Measurements from ENCODE around the gene ZNF655.
A peak's percentile ranks its signal among the peaks of the same experiment; 100 is the strongest.

ZNF655 gene

DNA sequence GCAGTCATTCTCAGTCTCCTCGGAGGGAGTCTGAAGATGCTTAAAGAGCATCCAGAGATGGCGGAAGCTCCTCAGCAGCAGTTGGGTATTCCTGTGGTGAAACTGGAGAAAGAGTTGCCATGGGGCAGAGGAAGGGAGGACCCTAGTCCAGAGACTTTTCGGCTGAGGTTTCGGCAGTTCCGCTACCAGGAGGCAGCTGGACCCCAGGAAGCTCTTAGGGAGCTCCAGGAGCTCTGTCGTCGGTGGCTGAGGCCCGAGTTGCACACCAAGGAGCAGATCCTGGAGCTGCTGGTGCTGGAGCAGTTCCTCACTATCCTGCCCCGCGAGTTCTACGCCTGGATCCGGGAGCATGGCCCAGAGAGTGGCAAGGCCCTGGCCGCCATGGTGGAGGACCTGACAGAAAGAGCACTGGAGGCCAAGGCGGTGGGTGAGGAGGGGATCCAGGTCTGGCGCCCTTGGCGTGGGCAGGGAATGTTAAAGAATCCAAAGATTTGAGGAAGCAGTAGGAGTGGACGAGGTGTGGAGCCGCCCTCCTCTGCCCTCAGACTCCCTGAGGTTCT, 61.2 kb downstream of the ZNF655 start:
- Histone ChIP-seq H3K4me3 (no peak overlapping the region), H3K4me2 (no peak overlapping the region), H3K27ac (no peak overlapping the region), H3K9ac (no peak overlapping the region), H3K9me3 (no peaks in the 10 kb centered on the region), H3K4me1 (peaks cover 19% of the 10 kb centered on the region), H3K36me3 (peaks cover 64% of the 10 kb centered on the region), H4K20me1 (0 out of 2 replicates have a peak, but pooled peaks cover 30% of the 10 kb centered on the region), H3K27me3 (no peaks in the 10 kb centered on the region)
- no peak for TF ChIP-seq Cebpa-rat (IDR thresholded peaks at IDR 0.05)

DNA sequence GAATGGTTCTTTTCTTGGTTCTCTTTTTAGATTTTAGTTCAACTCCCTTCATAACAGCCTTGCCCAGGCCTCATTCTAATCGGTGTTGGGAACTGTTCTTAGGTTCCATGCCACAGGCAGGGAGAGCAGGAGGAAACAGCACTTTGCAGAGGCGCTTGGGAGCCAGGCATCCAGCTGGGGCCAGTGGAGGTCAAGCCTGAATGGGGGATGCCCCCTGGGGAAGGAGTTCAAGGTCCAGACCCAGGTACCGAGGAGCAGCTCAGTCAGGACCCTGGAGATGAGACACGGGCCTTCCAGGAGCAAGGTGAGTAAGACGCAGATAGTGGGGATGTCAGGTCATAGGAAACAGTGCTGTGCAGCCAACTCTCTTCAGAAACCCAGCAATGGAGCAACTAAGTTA, 62.8 kb downstream of the ZNF655 start:
- no peaks in the 10 kb centered on the region for H3K9me3 ChIP-seq
- H3K4me3 ChIP-seq: no peak overlapping the region
- H4K20me1 ChIP-seq: peaks cover 44% of the 10 kb centered on the region
- H3K27ac ChIP-seq: no peak overlapping the region
- peaks cover 80% of the 10 kb centered on the region for H3K36me3 ChIP-seq
- peaks cover 16% of the 10 kb centered on the region for H3K4me1 ChIP-seq
- no peak overlapping the region for H3K4me2 ChIP-seq
- H3K9ac ChIP-seq: 0 out of 2 replicates have a peak overlapping the region, but pooled peaks have one; percentile 16
- H3K27me3 ChIP-seq: no peaks in the 10 kb centered on the region
- TF ChIP-seq Cebpa-rat (IDR thresholded peaks at IDR 0.05): no peak

DNA sequence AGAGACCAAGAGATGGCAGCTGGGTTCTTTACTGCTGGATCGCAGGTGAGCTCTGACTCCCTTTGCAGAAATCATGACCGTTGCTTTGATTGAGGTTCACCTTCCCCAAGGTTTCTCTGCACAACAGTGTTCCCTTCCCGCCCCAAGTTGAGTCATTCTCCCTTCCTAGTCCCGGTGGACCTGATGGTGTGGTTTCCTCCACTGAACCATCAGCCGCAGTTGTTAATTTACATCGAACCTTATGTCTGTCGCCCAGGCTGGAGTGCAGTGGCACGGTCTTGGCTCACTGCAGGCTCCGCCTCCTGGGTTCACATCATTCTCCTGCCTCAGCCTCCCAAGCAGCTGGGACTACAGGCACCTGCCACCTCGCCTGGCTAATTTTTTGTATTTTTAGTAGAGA, 64.2 kb downstream of the ZNF655 start:
- no peak overlapping the region for H3K27ac ChIP-seq
- no peak overlapping the region for H3K4me2 ChIP-seq
- H3K9me3 ChIP-seq: no peaks in the 10 kb centered on the region
- peaks cover 8% of the 10 kb centered on the region for H3K4me1 ChIP-seq
- H3K36me3 ChIP-seq: peaks cover 93% of the 10 kb centered on the region
- no peak overlapping the region for H3K9ac ChIP-seq
- TF ChIP-seq Cebpa-rat (IDR thresholded peaks at IDR 0.05): no peak
- H3K4me3 ChIP-seq: no peak overlapping the region
- H4K20me1 ChIP-seq: peaks cover 54% of the 10 kb centered on the region
- H3K27me3 ChIP-seq: no peaks in the 10 kb centered on the region

DNA sequence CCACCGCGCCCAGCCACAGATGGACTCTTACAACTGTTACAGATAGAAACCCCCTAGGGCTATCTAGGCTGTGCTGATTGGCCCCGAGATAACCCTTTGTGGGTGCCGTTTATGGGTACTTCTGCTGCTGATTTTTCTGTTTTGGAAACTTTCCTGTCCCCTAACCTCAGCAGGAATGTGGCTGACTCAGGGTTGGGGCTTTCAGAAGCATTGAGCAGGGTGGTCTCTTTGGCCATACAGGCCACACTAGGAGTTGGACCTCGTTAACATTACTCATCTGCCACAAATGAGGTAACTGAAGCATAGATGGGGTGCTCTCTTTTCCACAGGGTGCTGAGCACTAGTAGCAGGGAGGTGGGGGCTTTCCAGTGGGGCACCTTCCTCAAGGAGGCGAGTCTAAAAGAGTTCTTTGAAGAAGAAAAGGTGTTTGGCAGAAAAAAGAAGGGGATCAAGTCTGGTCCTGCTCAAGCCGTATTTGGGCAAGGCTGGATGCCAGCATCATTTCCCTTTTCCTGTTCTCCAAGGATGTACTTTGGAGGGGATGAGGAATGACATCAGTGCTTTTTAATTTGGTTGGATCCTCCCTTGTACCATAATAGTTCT, 64.8 kb downstream of the ZNF655 start:
- no peak for TF ChIP-seq Cebpa-rat (IDR thresholded peaks at IDR 0.05)
- Histone ChIP-seq H3K9ac (no peak overlapping the region), H3K4me3 (no peak overlapping the region)

DNA sequence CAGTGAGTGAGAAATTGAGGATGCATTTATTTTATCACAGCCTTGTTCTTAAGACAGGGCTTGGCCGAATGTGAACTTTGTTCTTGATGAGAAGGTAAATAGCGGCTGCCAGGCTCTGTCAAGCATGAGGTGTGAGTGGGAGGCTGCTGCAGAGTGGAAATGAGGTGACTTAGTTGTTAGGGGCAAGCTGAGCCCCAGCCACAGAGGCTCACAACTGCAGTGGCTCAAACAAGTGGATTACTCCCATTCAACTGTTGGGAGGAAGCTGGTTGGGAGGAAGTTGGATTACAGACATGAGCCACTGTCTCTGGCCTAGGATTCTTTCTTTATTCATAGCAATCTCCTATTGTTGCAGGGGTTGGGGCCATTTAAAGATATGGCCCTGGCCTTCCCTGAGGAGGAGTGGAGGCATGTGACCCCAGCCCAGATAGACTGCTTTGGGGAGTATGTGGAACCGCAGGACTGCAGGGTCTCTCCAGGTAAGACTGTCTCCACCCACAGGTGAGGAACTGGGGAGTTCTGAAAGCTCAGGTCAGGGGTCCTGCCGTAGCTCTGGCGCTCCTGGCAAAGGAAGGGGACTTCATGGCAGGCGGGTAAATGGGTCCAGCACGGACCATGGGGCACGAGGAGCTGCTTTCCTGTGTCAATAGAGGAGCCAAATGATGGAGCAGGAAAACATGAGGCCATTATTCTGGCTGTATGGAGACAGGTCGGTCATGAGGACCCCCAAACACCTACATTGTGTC, 65.4 kb downstream of the ZNF655 start:
- TF ChIP-seq Cebpa-rat (IDR thresholded peaks at IDR 0.05): no peak
- Histone ChIP-seq H4K20me1 (peaks cover 64% of the 10 kb centered on the region), H3K9ac (no peak overlapping the region), H3K4me1 (no peaks in the 10 kb centered on the region), H3K27ac (no peak overlapping the region), H3K4me2 (no peak overlapping the region), H3K4me3 (no peak overlapping the region), H3K27me3 (no peaks in the 10 kb centered on the region), H3K36me3 (peaks cover 100% of the 10 kb centered on the region), H3K9me3 (no peaks in the 10 kb centered on the region)

More for the DNA sequence above, 64.8 kb downstream of the ZNF655 start:
- Histone ChIP-seq H3K27me3 (no peaks in the 10 kb centered on the region), H4K20me1 (peaks cover 59% of the 10 kb centered on the region), H3K9me3 (no peaks in the 10 kb centered on the region), H3K4me1 (peaks cover 2% of the 10 kb centered on the region; the same call in 1 of the 2 replicates), H3K36me3 (peaks cover 99% of the 10 kb centered on the region), H3K27ac (no peak overlapping the region), H3K4me2 (no peak overlapping the region)

DNA sequence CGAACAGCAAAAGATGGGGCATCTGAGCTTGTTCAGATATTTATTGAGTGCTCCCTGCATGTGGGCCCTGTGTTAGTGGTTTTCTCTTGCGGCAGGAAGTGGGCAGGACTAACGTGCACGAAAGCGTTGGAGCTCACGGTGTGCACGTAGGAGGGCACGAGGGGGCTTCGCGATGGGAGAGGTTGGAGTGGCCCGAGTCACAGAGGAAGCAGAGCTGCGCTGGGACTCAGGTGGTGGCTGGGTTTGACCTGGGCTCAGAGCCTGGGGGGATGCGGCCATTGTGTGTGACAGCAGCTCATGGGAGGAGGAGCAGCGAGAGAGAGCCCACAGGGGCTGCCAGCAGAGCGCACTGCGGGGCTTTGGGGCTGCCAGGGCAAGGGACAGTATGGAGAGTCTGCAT, 66.0 kb downstream of the ZNF655 start:
- no peak for TF ChIP-seq Cebpa-rat (IDR thresholded peaks at IDR 0.05)
- Histone ChIP-seq H4K20me1 (peaks cover 70% of the 10 kb centered on the region), H3K9ac (no peak overlapping the region), H3K36me3 (peaks cover 100% of the 10 kb centered on the region), H3K27ac (no peak overlapping the region), H3K9me3 (no peaks in the 10 kb centered on the region), H3K27me3 (no peaks in the 10 kb centered on the region), H3K4me2 (no peak overlapping the region), H3K4me1 (no peaks in the 10 kb centered on the region), H3K4me3 (no peak overlapping the region)

DNA sequence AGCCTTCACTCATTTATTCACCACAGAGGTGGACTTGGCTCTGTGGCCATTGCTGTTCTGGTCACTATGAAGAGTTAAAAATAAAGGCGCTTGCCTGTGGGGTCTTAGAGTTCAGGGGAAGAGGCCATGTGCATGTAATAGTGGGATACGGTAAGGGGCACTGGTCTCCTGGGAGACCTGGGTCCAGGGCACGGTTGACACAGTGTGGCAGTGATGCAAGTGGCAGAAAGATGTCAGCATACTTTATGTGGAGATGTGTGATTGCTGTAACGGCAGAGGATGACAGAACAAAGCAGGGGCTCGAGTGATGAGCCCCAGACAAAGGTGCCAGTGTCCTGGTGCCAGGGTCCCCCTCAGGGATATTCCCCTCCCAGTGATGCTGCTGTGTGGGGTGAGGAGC, 66.9 kb downstream of the ZNF655 start:
- H3K9me3 ChIP-seq: no peaks in the 10 kb centered on the region
- H3K27ac ChIP-seq: no peak overlapping the region
- no peaks in the 10 kb centered on the region for H3K4me1 ChIP-seq
- H3K27me3 ChIP-seq: no peaks in the 10 kb centered on the region
- H3K36me3 ChIP-seq: peaks cover 100% of the 10 kb centered on the region
- H3K4me3 ChIP-seq: no peak overlapping the region
- peaks cover 78% of the 10 kb centered on the region for H4K20me1 ChIP-seq
- no peak overlapping the region for H3K4me2 ChIP-seq
- no peak for TF ChIP-seq Cebpa-rat (IDR thresholded peaks at IDR 0.05)
- no peak overlapping the region for H3K9ac ChIP-seq

DNA sequence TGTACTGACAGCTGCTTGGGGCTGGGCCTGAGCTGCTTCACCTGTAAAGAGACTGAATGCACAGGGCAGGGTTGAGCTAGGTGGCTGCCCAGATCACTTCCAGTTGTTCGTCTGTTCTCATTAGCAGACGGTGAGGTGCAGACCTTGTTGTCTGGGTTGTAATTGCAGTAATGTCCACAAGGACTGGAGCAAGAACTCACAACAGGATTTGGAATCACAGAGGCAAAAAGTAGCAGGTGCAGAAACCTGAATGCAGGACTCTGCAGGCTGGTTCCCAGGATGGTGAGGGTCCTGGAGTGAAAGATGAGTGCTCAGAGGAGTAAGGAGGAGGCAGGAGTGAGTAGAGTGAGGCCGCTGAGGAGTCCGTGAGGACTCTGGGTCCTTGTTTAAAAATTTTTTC, 67.5 kb downstream of the ZNF655 start:
- Histone ChIP-seq H3K4me2 (no peak overlapping the region), H3K4me3 (no peak overlapping the region), H3K4me1 (no peaks in the 10 kb centered on the region), H3K27me3 (no peaks in the 10 kb centered on the region), H3K9ac (no peak overlapping the region), H3K27ac (no peak overlapping the region), H3K36me3 (peaks cover 100% of the 10 kb centered on the region), H4K20me1 (peaks cover 77% of the 10 kb centered on the region), H3K9me3 (no peaks in the 10 kb centered on the region)
- no peak for TF ChIP-seq Cebpa-rat (IDR thresholded peaks at IDR 0.05)
